Fibroblast of mammary gland (primary cell): ENCODE data around the gene SYVN1.

ENCODE experiments used
- DNase-seq: peaks from one replicate; pipeline ENCODE4 v3.0.0-alpha.2; 2010; ENCODE audit warnings: low read depth
- H3K4me3 ChIP-seq: 2 replicates; pipeline ENCODE4 v1.5.1; 2011; ENCODE audit warnings: low read depth, mild to moderate bottlenecking, low read length, moderate library complexity; ENCODE audit not compliant: control insufficient read depth
- CTCF ChIP-seq: conservative IDR thresholded peaks from 2 replicates; pipeline ENCODE4 v1.5.1; 2011; ENCODE audit warnings: low read depth, low read length, inconsistent platforms; ENCODE audit not compliant: control insufficient read depth, insufficient read depth

SYVN1 gene

GRCh38 chr11:65163684-65164083 lies 29.4 kb upstream of the SYVN1 start:
- no peak for DNase-seq
- no peak overlapping the region for H3K4me3 ChIP-seq
- TF ChIP-seq CTCF = no peak

GRCh38 chr11:65160643-65161042 lies 26.3 kb upstream of the SYVN1 start:
- DNase-seq = no peak
- no peak for TF ChIP-seq CTCF
- H3K4me3 ChIP-seq = no peak overlapping the region

DNA sequence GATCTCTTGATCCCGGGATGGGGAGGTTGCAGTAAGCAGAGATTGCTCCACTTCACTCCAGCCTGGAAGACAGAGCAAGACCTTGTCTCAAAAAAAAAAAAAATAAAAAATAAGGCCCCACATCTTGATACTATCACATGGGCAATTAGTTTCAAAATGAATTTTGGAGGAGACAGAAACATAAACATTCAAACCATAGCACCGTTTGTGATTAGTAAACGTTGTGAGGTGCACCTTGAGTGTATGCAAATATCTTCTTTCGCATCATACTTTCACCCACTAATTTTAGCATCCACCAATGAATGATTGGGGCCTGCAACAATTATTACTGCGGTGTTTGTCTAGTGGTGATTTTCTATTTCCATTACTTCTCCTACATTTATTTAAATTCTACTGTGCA lies 24.7 kb upstream of the SYVN1 start:
- no peak for DNase-seq
- no peak for TF ChIP-seq CTCF

DNA sequence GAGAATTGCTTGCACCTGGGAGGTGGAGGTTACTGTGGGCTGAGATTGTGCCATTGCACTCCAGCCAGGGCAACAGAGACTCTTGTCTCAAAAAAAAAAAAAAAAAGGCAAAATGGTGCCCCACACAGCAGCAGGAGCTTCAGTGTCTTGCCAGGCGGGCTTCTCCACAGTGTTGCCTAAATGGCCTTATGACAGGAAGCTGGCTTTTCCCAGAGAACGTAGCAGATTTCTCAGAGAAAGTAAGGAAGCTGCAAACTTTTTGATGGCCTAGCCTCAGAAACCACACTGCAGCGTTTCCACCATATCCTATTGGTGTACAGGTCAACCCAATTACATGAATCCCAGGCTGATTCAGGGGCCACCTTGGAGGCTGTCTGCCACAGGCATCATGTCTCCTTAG lies 23.0 kb upstream of the SYVN1 start:
- no peak overlapping the region for H3K4me3 ChIP-seq
- DNase-seq = no peak
- TF ChIP-seq CTCF = no peak

More for the DNA sequence above, 24.7 kb upstream of the SYVN1 start:
- no peak overlapping the region for H3K4me3 ChIP-seq

DNA sequence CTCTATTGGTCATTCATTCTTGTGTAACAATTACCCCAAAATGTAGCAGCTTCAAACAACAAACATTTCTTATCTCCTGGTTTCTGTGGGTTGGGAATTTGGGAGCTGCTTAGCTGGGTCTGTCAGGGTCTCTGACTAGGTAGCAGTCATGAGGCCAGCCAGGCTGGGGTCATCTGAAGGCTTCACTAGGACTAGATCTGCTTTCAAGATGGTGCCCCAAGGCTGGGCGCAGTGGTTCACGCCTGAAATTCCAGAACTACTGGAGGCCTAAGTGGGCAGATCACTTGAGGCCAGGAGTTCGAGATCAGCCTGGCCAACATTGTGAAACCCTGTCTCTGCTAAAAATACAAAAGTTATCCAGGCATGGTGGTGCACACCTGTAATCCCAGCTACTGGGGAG lies 22.6 kb upstream of the SYVN1 start:
- no peak for DNase-seq
- no peak for TF ChIP-seq CTCF

GRCh38 chr11:65156256-65156655 lies 21.9 kb upstream of the SYVN1 start:
- TF ChIP-seq CTCF = no peak
- H3K4me3 ChIP-seq = no peak overlapping the region
- DNase-seq = no peak

More for the DNA sequence above, 22.6 kb upstream of the SYVN1 start:
- no peak overlapping the region for H3K4me3 ChIP-seq

- H3K4me3 ChIP-seq = no peak overlapping the region
- no peak for TF ChIP-seq CTCF
- DNase-seq = no peak
Measured at GRCh38 chr11:65152122-65152521, 17.8 kb upstream of the SYVN1 start.
